Breast epithelium (tissue), 4 donors: ENCODE results near the gene HIVEP3. TPM values are rescaled to one million over a fixed set of nuclear protein-coding genes. Genes with fewer than 3 reads are reported as not detected.

Source experiments
- DNase-seq, 2 donors: peaks; one replicate each; pipeline ENCODE4 v3.0.0-alpha.2; 2019; ENCODE audit warnings: low spot score in 2 of 2
- H3K27ac ChIP-seq, 2 donors: fragments of 200-600 bp; sonication (generic) in 1 of 2; one replicate each; pipeline ENCODE4 v1.5.1; 2016 to 2019; ENCODE audit warnings: mild to moderate bottlenecking in 1 of 2
- H3K27me3 ChIP-seq, 2 donors: fragments of 200-600 bp; sonication (generic) in 1 of 2; one replicate each; pipeline versions ENCODE4 v1.5.1 to v1.6.0; 2017 to 2019; ENCODE audit warnings: control low read depth in 1 of 2, mild to moderate bottlenecking in 1 of 2
- H3K36me3 ChIP-seq: fragments of 200-600 bp; one replicate; pipeline ENCODE4 v1.5.1; 2019
- H3K4me1 ChIP-seq, 2 donors: fragments of 200-600 bp; sonication (generic); one replicate each; pipeline ENCODE4 v1.5.1; 2016 to 2019; ENCODE audit warnings: control low read depth in 1 of 2
- H3K4me3 ChIP-seq, 3 donors: fragments of 200-600 bp; sonication (generic); 1 replicate in 2 of 3; 2 replicates in 1 of 3; pipeline ENCODE4 v1.5.1; 2016 to 2019; ENCODE audit warnings: mild to moderate bottlenecking in 3 of 3, moderate library complexity in 2 of 3
- H3K9me3 ChIP-seq, 2 donors: fragments of 200-600 bp; sonication (generic) in 1 of 2; one replicate each; pipeline ENCODE4 v1.5.1; 2016 to 2019; ENCODE audit warnings: control low read depth in 1 of 2
- POLR2A ChIP-seq: fragments of 450-650 bp; IDR thresholded peaks from one replicate; pipeline ENCODE4 v1.6.1; 2016; ENCODE audit warnings: antibody characterized with exemption, mild to moderate bottlenecking, moderate library complexity
- POLR2AphosphoS5 ChIP-seq, 3 donors: sonication (generic); formaldehyde crosslinking; IDR thresholded peaks; one replicate each; pipeline ENCODE4 v1.6.1; 2017; ENCODE audit warnings: antibody characterized with exemption in 3 of 3
- intact Hi-C: fragments of 100-400 bp; cut with DNase I; formaldehyde crosslinking; loops from one replicate; pipeline ENCODE4 v1.15.1; 2023; ENCODE audit warnings: low total_unique reads
- total RNA-seq, 3 donors: library from RNA; depleted of rRNA; stranded (reverse); fragments of >200 nt; gene quantifications; one replicate each; pipeline ENCODE4 v1.1.0, GENCODE V29; 2016
- TF ChIP-seq, protein P1 (sequence below), 3 donors: fragments of 450-650 bp; IDR thresholded peaks; one replicate each; pipeline ENCODE4 v1.5.1; 2016 to 2017; ENCODE audit warnings: antibody characterized with exemption in 3 of 3, mild to moderate bottlenecking in 3 of 3, moderate library complexity in 3 of 3

Gene HIVEP3
- total RNA-seq, 3 donors from 2014 or later = 3.5 to 13.5 (median 9.2) TPM

DNA sequence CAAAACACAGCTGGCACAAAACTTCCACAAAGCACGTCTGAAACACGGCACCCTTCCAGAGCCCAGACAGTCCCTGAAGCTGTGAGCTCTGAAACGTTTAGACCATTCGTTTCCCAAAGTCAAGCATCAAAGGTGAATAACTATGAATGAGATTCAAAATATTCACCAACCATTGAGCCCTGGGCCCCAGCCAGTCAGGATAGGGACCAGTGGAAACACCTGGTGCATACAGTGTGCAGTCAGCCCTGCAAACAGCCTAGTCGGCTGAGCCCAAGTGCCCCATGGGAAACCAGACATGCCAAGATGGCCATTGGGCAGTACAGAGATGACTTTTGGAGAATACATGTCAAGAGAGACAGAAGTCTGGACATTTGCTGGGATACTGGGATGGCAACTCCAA lies 343.9 kb downstream of the HIVEP3 start:
- no peak overlapping the region for H3K27ac ChIP-seq
- H3K4me1 ChIP-seq = peaks cover 0 to 8% of the 10 kb centered on the region in 2 donors
- intact Hi-C loops = no loop called here
- no peak for TF ChIP-seq POLR2A
- TF ChIP-seq, protein P1, sequence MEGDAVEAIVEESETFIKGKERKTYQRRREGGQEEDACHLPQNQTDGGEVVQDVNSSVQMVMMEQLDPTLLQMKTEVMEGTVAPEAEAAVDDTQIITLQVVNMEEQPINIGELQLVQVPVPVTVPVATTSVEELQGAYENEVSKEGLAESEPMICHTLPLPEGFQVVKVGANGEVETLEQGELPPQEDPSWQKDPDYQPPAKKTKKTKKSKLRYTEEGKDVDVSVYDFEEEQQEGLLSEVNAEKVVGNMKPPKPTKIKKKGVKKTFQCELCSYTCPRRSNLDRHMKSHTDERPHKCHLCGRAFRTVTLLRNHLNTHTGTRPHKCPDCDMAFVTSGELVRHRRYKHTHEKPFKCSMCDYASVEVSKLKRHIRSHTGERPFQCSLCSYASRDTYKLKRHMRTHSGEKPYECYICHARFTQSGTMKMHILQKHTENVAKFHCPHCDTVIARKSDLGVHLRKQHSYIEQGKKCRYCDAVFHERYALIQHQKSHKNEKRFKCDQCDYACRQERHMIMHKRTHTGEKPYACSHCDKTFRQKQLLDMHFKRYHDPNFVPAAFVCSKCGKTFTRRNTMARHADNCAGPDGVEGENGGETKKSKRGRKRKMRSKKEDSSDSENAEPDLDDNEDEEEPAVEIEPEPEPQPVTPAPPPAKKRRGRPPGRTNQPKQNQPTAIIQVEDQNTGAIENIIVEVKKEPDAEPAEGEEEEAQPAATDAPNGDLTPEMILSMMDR (IDR thresholded peaks at IDR 0.05) = no peak
- H3K9me3 ChIP-seq = no peaks in the 10 kb centered on the region
- H3K27me3 ChIP-seq = no peaks in the 10 kb centered on the region
- DNase-seq = no peak
- H3K4me3 ChIP-seq = no peak overlapping the region
- no peaks in the 10 kb centered on the region for H3K36me3 ChIP-seq

DNA sequence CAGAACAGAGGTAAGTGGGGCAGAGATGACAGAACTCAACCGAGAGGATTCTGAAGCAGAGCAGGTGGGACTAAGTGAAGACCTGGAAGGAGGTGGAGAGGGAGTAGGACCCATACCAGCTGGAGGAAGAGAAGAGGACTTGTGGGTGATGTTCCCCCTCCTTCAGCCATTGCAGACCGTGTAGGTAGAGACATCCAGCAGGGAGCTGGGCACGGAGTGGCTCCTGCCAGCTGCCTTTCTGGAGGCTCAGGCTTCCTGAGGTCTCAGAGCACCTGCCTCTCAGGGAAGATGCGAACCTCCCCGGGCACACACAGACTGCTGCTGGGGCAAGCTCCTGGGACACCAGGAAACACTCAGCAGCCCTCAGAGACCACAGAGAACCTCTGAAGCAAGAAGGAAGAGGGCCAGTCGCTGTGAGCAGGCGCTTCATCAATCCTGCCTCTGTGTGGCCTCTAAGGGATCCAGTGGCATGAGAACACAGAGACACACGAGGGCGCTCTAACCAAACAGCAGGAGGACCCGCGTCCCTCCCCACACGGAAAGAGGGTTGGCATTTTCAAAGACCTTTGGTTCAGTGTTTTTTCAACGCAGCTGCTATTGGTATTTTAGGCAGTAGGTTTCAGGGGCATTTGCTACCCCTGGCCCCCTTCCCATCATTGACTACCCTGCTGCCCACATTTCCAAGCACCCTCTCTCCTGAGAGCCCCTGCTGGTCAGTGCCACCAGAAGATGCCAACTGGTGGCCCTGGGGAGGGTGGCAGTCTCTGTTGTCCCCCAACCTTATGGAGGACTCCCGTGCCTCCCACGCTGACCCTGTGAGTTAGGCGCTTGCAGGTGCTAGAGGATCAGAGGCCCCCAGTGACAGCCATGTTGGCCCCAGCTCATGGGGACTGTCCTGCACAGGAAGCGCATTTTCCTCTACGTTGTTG lies 344.7 kb downstream of the HIVEP3 start:
- peak; percentile 75 to 77 for DNase-seq
- Histone ChIP-seq H3K36me3 (no peaks in the 10 kb centered on the region), H3K9me3 (no peaks in the 10 kb centered on the region), H3K4me1 (peaks cover 0 to 8% of the 10 kb centered on the region in 2 donors), H3K27ac (no peak overlapping the region), H3K4me3 (no peak overlapping the region), H3K27me3 (no peaks in the 10 kb centered on the region)
- TF ChIP-seq POLR2AphosphoS5 (IDR thresholded peaks at IDR 0.05) (peak in 1 of 3 donors; percentile 44), POLR2A (no peak)
- TF ChIP-seq, protein P1 (IDR thresholded peaks at IDR 0.05) = peak; percentile 57 to 89 (median 87)
- intact Hi-C loops = no loop called here

GRCh38 chr1:41573194-41573593 lies 345.5 kb downstream of the HIVEP3 start:
- no peak for DNase-seq
- TF ChIP-seq POLR2A (no peak), POLR2AphosphoS5 (IDR thresholded peaks at IDR 0.05) (no peak)
- TF ChIP-seq, protein P1 (IDR thresholded peaks at IDR 0.05) = no peak
- H3K36me3 ChIP-seq = no peaks in the 10 kb centered on the region
- peaks cover 0 to 8% of the 10 kb centered on the region in 2 donors for H3K4me1 ChIP-seq
- no peak overlapping the region for H3K27ac ChIP-seq
- no peaks in the 10 kb centered on the region for H3K27me3 ChIP-seq
- no peak overlapping the region for H3K4me3 ChIP-seq
- intact Hi-C loops = no loop called here
- no peaks in the 10 kb centered on the region for H3K9me3 ChIP-seq

GRCh38 chr1:41572224-41572623 lies 346.5 kb downstream of the HIVEP3 start:
- no peaks in the 10 kb centered on the region for H3K27me3 ChIP-seq
- H3K27ac ChIP-seq = no peak overlapping the region
- intact Hi-C loops = no loop called here
- H3K4me1 ChIP-seq = peaks cover 0 to 8% of the 10 kb centered on the region in 2 donors
- no peaks in the 10 kb centered on the region for H3K9me3 ChIP-seq
- no peak for DNase-seq
- no peak overlapping the region for H3K4me3 ChIP-seq
- no peak for TF ChIP-seq POLR2AphosphoS5 (IDR thresholded peaks at IDR 0.05)
- TF ChIP-seq, protein P1 (IDR thresholded peaks at IDR 0.05) = no peak
- no peak for TF ChIP-seq POLR2A
- H3K36me3 ChIP-seq = no peaks in the 10 kb centered on the region

DNA sequence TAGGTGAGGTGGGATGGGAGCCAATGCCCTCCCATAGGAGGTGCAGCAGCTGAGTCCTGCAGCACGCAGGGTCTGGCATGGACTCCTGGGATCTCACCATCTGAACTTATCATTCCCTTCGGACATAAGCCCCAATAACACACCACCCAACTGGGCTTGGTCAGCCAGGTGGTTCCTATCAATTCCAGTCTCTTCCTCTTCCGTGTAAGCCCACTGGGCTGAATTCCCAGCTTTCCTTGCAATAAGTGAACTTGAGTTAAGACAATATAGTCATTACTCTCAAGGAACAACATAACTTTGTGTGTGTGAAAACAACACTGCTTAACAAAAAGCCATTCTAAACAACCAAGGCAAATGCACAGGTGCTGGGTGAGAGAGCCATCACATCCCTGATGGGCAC lies 347.7 kb downstream of the HIVEP3 start:
- Histone ChIP-seq H3K4me3 (no peak overlapping the region), H3K27ac (no peak overlapping the region), H3K36me3 (no peaks in the 10 kb centered on the region), H3K4me1 (peaks cover 0 to 8% of the 10 kb centered on the region in 2 donors), H3K27me3 (no peaks in the 10 kb centered on the region), H3K9me3 (no peaks in the 10 kb centered on the region)
- intact Hi-C loops = no loop called here
- no peak for DNase-seq
- TF ChIP-seq POLR2A (no peak), POLR2AphosphoS5 (IDR thresholded peaks at IDR 0.05) (no peak)
- TF ChIP-seq, protein P1 (IDR thresholded peaks at IDR 0.05) = no peak
